HG02943 (cell line): ENCODE results near the gene SRD5A3.
A peak's percentile ranks its signal among the peaks of the same experiment; 100 is the strongest.
"Not testable (repeated sequence)": the region's sequence is repeated elsewhere in the genome, so short reads cannot be mapped to it uniquely, and the experiment has no call there.

Experiments
- ATAC-seq: cut with Tn5 transposase; IDR thresholded peaks from one replicate; pipeline ENCODE4 v1.9.1; 2021; ENCODE audit warnings: mild to moderate bottlenecking, low read depth, moderate library complexity; ENCODE audit not compliant: unreplicated experiment

The SRD5A3 gene

GRCh38 chr4:55343887-55344286, 2.2 kb upstream of the SRD5A3 start:
- no peak for ATAC-seq

- no peak for ATAC-seq
Measured at GRCh38 chr4:55345054-55345453, 988 bp upstream of the SRD5A3 start.

- peak; percentile 7 for ATAC-seq
Measured at GRCh38 chr4:55346851-55347255, 811 bp downstream of the SRD5A3 start.

- ATAC-seq: no peak
Measured at GRCh38 chr4:55347610-55348228, 1.7 kb downstream of the SRD5A3 start.

- no peak for ATAC-seq
Measured at GRCh38 chr4:55348466-55348865, 2.4 kb downstream of the SRD5A3 start.

GRCh38 chr4:55350870-55351269, 4.8 kb downstream of the SRD5A3 start:
- not testable (repeated sequence) for ATAC-seq

GRCh38 chr4:55351824-55352223, 5.8 kb downstream of the SRD5A3 start:
- ATAC-seq: no peak

GRCh38 chr4:55352726-55353125, 6.7 kb downstream of the SRD5A3 start:
- no peak for ATAC-seq

GRCh38 chr4:55353228-55353747, 7.2 kb downstream of the SRD5A3 start:
- ATAC-seq: not testable (repeated sequence)

- no peak for ATAC-seq
Measured at GRCh38 chr4:55354648-55355047, 8.6 kb downstream of the SRD5A3 start.

- no peak for ATAC-seq
Measured at GRCh38 chr4:55355555-55355954, 9.5 kb downstream of the SRD5A3 start.

GRCh38 chr4:55356991-55357461, 11.0 kb downstream of the SRD5A3 start:
- ATAC-seq: no peak

GRCh38 chr4:55358246-55358645, 12.2 kb downstream of the SRD5A3 start:
- no peak for ATAC-seq

- peak; percentile 66 for ATAC-seq
Measured at GRCh38 chr4:55358668-55359067, 12.6 kb downstream of the SRD5A3 start.

GRCh38 chr4:55359397-55359916, 13.4 kb downstream of the SRD5A3 start:
- no peak for ATAC-seq

GRCh38 chr4:55362938-55363337, 16.9 kb downstream of the SRD5A3 start:
- ATAC-seq: not testable (repeated sequence)

GRCh38 chr4:55363691-55364351, 17.8 kb downstream of the SRD5A3 start:
- ATAC-seq: no peak

GRCh38 chr4:55364691-55365344, 18.8 kb downstream of the SRD5A3 start:
- no peak for ATAC-seq

GRCh38 chr4:55365345-55365728, 19.3 kb downstream of the SRD5A3 start:
- no peak for ATAC-seq

- no peak for ATAC-seq
Measured at GRCh38 chr4:55366621-55367020, 20.6 kb downstream of the SRD5A3 start.

- no peak for ATAC-seq
Measured at GRCh38 chr4:55367084-55367722, 21.2 kb downstream of the SRD5A3 start.
